Tibial nerve (tissue), 3 donors: ENCODE results near the gene SPATA6L.

Experiments used
- CTCF ChIP-seq, 5 experiments: fragments of 200-600 bp in 3 of 5; fragments of 450-650 bp in 2 of 5; sonication (generic) in 3 of 5; IDR thresholded peaks; one replicate each; pipeline ENCODE4 v1.5.1; 2016 to 2019; ENCODE audit warnings: antibody characterized with exemption in 5 of 5, mild to moderate bottlenecking in 3 of 5, moderate library complexity in 2 of 5
- POLR2A ChIP-seq, 2 donors: fragments of 450-650 bp; IDR thresholded peaks; one replicate each; pipeline ENCODE4 v1.6.1; 2017; ENCODE audit warnings: antibody characterized with exemption in 2 of 2, mild to moderate bottlenecking in 2 of 2, moderate library complexity in 2 of 2

GRCh38 chr9:4569101-4569500, 97.2 kb downstream of the SPATA6L start:
- TF ChIP-seq CTCF (IDR thresholded peaks at IDR 0.05) (no peak), POLR2A (IDR thresholded peaks at IDR 0.05) (no peak)
